PFSK-1 (cell line): ENCODE data around the gene LRRC32.

Source experiments
- POLR2AphosphoS5 ChIP-seq: IDR thresholded peaks from 2 replicates; pipeline ENCODE4 v1.6.1; 2012; ENCODE audit warnings: low read depth, mild to moderate bottlenecking, control low read depth, low read length, moderate library complexity
- REST ChIP-seq, 2 experiments: IDR thresholded peaks; 2 replicates each; pipeline versions ENCODE4 v1.6.1 to v1.8.0; 2011 to 2012; ENCODE audit warnings: low read depth in 2 of 2, low read length in 2 of 2, control low read depth in 1 of 2, inconsistent platforms in 1 of 2, mild to moderate bottlenecking in 1 of 2, moderate library complexity in 1 of 2; ENCODE audit not compliant: insufficient read depth in 1 of 2
- SIN3A ChIP-seq: IDR thresholded peaks from 2 replicates; pipeline ENCODE4 v1.6.1; 2012; ENCODE audit warnings: mild to moderate bottlenecking, low read length, moderate library complexity, borderline replicate concordance; ENCODE audit not compliant: insufficient read depth
- TAF1 ChIP-seq: IDR thresholded peaks from 2 replicates; pipeline ENCODE4 v1.6.1; 2012; ENCODE audit warnings: low read length, control low read depth, borderline replicate concordance; ENCODE audit not compliant: insufficient read depth

DNA sequence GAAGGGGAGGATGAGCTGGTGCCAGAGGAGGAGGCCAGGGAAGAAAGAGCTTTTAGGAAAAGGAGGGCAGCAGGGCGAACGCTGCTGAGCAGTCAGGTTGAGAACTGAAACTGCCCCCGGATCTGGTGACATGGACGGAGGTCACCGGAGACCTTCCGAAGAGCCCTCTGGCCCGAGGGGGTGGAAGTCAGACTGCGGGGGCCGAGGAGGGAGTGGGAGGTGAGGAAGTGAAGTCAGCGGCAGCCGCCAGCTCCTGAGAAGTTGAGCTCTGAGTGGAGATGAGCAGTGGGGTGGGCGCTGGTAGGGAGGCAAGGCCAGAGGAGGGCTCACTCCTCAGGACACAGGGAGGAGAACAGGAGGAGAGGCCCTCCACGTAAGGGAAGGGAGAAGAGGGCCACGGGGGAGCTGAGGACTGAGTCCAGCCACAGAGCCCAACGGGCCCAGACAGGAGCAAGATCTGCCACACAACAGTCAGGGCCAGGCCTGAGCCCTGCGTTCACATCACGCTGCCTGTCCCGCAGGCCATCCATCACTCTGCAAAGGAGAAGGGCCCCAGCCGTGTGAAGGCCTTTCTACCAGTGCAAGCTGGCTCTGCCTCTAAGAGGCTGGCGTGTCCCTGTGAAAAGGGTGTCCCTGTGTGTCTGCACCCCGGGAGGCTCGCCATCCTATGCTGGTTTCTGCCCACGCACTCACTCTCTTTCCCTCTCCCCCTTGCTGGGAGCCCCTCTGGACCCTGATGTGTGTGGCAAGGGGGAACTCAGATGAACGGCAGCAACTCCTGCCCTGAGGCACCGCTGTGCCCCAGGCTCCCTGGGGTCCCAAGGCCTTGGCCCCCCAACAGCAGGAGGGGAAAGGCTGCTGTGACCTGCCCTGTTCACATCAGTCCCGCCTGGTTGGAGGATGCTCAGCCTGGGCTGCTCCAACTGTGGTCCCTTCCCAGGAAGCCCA lies 19.0 kb upstream of the LRRC32 start:
- TF ChIP-seq POLR2AphosphoS5 (no peak), REST (IDR thresholded peaks at IDR 0.05; ENCODE audit: insufficient read depth in 1 of 2, low read depth in 2 of 2, low read length in 2 of 2) (no peak), TAF1 (no peak), SIN3A (no peak)
